MM.1S (cell line): ENCODE measurements around the gene NCOR2.

Source experiments
- DNase-seq: peaks from one replicate; pipeline ENCODE4 v3.0.0-alpha.2; 2015
- H2AFZ ChIP-seq: fragments of 300-600 bp; sonication (generic); 2 replicates; pipeline ENCODE4 v1.6.0; 2016; ENCODE audit warnings: antibody characterized with exemption, low read length
- H3F3A ChIP-seq: fragments of 300-600 bp; sonication (generic); 2 replicates; pipeline ENCODE4 v1.6.1; 2016; ENCODE audit warnings: mild to moderate bottlenecking, antibody characterized with exemption, low read length, moderate library complexity, mixed read lengths; ENCODE audit not compliant: insufficient read depth
- H3K27ac ChIP-seq: fragments of 300-600 bp; sonication (generic); 2 replicates; pipeline ENCODE4 v1.5.1; 2016; ENCODE audit warnings: mild to moderate bottlenecking, low read length
- H3K27me3 ChIP-seq: fragments of 300-600 bp; sonication (generic); replicated peaks from 2 replicates; pipeline ENCODE4 v1.6.0; 2016; ENCODE audit warnings: low read length; ENCODE audit not compliant: insufficient read depth
- H3K36me3 ChIP-seq: fragments of 300-600 bp; sonication (generic); replicated peaks from 2 replicates; pipeline ENCODE4 v1.6.1; 2016; ENCODE audit warnings: mild to moderate bottlenecking, low read length, mixed read lengths; ENCODE audit not compliant: insufficient read depth
- H3K4me1 ChIP-seq: fragments of 300-600 bp; sonication (generic); 2 replicates; pipeline ENCODE4 v1.6.1; 2016; ENCODE audit warnings: low read length, mixed read lengths
- H3K4me2 ChIP-seq: fragments of 300-600 bp; sonication (generic); 2 replicates; pipeline ENCODE4 v1.6.0; 2016; ENCODE audit warnings: low read depth, low read length
- H3K4me3 ChIP-seq: fragments of 300-600 bp; sonication (generic); 2 replicates; pipeline ENCODE4 v1.5.1; 2016; ENCODE audit warnings: low read length, mixed read lengths
- H3K79me2 ChIP-seq: fragments of 300-600 bp; sonication (generic); 2 replicates; pipeline ENCODE4 v1.6.1; 2016; ENCODE audit warnings: mixed run types, low read length, mixed read lengths
- H3K9ac ChIP-seq: fragments of 300-600 bp; sonication (generic); 2 replicates; pipeline ENCODE4 v1.6.1; 2016; ENCODE audit warnings: low read length, mixed read lengths
- H3K9me2 ChIP-seq: fragments of 300-600 bp; sonication (generic); replicated peaks from 2 replicates; pipeline ENCODE4 v1.6.1; 2016; ENCODE audit warnings: mild to moderate bottlenecking, low read length, mixed read lengths; ENCODE audit not compliant: insufficient read depth
- H3K9me3 ChIP-seq: fragments of 300-600 bp; sonication (generic); replicated peaks from 2 replicates; pipeline ENCODE4 v1.6.1; 2016; ENCODE audit warnings: mild to moderate bottlenecking, low read length, mixed read lengths; ENCODE audit not compliant: insufficient read depth
- H4K20me1 ChIP-seq: fragments of 300-600 bp; sonication (generic); 2 replicates; pipeline ENCODE4 v1.6.1; 2016; ENCODE audit warnings: mild to moderate bottlenecking, low read length, moderate library complexity, mixed read lengths; ENCODE audit not compliant: insufficient read depth
- EZH2 ChIP-seq: fragments of 300-600 bp; sonication (generic); optimal IDR thresholded peaks from 2 replicates; pipeline ENCODE3; 2017; ENCODE audit warnings: low read depth, mild to moderate bottlenecking, antibody characterized with exemption, low read length, mixed read lengths
- EZH2phosphoT487 ChIP-seq: fragments of 300-600 bp; sonication (generic); IDR thresholded peaks from 2 replicates; pipeline ENCODE4 v1.6.1; 2018; ENCODE audit warnings: antibody characterized with exemption, low read length
- TF ChIP-seq, protein P1 (sequence below): fragments of 300-600 bp; sonication (generic); IDR thresholded peaks from 2 replicates; pipeline ENCODE4 v1.5.1; 2016; ENCODE audit warnings: antibody characterized with exemption, low read length, mixed read lengths

Gene NCOR2

DNA sequence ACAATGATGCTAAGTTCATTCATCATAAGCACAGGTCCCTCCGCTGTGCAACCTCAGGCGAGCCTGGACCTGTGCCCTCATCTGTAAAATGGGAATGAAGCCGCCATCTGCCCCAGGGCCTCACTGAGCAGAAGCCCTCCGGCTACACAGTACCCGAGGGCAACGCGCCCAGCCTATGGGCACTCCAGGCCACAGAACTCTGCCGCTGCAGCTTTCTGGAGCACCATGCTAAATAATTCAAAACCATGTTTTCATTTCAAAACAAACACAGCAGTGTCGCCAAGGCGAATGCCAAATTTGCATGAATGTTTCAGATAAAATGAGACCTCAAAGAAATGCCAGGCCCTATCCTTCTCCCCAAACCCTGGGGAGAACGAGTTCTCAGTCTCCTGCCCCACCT, 4.0 kb downstream of the NCOR2 start:
- Histone ChIP-seq H3K9ac (no peak overlapping the region), H3K36me3 (no peaks in the 10 kb centered on the region), H4K20me1 (peaks cover 6% of the 10 kb centered on the region; the same call in 1 of the 2 replicates), H3K4me1 (no peaks in the 10 kb centered on the region), H2AFZ (no peak overlapping the region), H3K9me2 (no peaks in the 10 kb centered on the region), H3K4me2 (no peak overlapping the region), H3K9me3 (no peaks in the 10 kb centered on the region), H3F3A (peaks cover 4% of the 10 kb centered on the region; the same call in 1 of the 2 replicates), H3K4me3 (no peak overlapping the region), H3K79me2 (peaks cover 85% of the 10 kb centered on the region), H3K27me3 (no peaks in the 10 kb centered on the region), H3K27ac (no peak overlapping the region)
- TF ChIP-seq, protein P1, sequence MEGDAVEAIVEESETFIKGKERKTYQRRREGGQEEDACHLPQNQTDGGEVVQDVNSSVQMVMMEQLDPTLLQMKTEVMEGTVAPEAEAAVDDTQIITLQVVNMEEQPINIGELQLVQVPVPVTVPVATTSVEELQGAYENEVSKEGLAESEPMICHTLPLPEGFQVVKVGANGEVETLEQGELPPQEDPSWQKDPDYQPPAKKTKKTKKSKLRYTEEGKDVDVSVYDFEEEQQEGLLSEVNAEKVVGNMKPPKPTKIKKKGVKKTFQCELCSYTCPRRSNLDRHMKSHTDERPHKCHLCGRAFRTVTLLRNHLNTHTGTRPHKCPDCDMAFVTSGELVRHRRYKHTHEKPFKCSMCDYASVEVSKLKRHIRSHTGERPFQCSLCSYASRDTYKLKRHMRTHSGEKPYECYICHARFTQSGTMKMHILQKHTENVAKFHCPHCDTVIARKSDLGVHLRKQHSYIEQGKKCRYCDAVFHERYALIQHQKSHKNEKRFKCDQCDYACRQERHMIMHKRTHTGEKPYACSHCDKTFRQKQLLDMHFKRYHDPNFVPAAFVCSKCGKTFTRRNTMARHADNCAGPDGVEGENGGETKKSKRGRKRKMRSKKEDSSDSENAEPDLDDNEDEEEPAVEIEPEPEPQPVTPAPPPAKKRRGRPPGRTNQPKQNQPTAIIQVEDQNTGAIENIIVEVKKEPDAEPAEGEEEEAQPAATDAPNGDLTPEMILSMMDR = no peak
- TF ChIP-seq EZH2phosphoT487 (no peak), EZH2 (no peak)
- no peak for DNase-seq

DNA sequence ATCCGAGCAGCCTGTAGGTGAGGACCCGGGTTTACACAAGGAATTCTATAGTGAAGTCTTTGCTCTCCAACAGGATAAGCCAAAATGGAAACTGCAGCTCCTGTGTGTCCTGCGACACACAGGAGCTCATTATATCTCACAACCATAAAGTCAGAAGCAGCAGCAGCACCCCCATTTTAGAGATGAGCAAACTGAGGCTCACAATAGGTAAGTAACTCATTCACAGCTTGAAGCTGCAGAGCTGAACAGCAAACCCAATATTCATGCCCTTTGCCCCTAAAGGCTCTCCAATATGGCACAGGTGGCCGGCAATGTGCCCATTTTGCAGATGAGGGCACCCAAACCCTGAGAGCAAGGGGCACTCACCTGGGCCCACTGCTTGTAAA, 4.6 kb downstream of the NCOR2 start:
- H3K4me3 ChIP-seq = no peak overlapping the region
- H2AFZ ChIP-seq = no peak overlapping the region
- peaks cover 6% of the 10 kb centered on the region; the same call in 1 of the 2 replicates for H4K20me1 ChIP-seq
- H3K27me3 ChIP-seq = no peaks in the 10 kb centered on the region
- no peak overlapping the region for H3K4me2 ChIP-seq
- H3K79me2 ChIP-seq = peaks cover 90% of the 10 kb centered on the region
- DNase-seq = no peak
- no peaks in the 10 kb centered on the region for H3K9me3 ChIP-seq
- no peaks in the 10 kb centered on the region for H3K36me3 ChIP-seq
- H3K27ac ChIP-seq = no peak overlapping the region
- no peaks in the 10 kb centered on the region for H3K9me2 ChIP-seq
- TF ChIP-seq EZH2phosphoT487 (no peak), EZH2 (no peak)
- TF ChIP-seq, protein P1 = no peak
- no peaks in the 10 kb centered on the region for H3K4me1 ChIP-seq
- H3F3A ChIP-seq = peaks cover under 1% of the 10 kb centered on the region; the same call in 1 of the 2 replicates
- no peak overlapping the region for H3K9ac ChIP-seq

DNA sequence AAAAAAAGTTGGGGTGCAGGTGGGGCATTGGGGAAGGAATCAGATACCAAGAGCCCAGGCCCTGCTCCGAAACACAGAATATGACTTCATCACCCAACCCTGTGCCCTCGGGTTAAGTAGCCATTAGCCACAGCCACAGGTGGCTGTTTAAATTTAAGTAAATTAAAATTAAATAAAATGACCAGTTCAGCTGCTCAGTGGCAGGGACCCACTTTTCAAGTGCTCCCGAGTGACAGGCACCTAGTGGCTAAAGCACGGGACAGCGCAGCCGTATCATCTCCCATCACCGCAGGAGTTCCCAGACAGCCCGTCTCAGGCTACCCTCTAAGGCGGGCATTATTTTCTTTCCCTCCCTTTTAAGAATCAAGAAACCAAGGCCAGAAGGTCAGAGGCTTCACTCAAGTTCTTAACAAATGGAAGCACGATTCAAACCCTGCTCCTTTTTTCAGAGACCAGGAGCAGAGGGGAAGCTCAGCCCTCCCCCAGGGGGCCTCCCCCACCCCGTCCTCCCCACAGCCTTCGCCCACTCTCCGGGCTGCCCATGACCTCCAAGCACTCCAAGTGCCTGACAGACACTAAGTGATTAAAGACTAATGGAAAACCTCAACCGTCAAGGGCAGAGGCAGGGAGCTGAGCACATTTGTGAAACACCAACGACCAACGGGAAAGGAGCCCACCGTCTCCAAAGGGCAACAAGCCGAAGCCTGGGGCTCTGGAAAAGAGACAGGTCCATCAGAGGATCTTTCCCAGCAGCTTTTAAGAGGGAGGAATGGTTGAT, 5.2 kb downstream of the NCOR2 start:
- Histone ChIP-seq H3K4me2 (no peak overlapping the region), H4K20me1 (peaks cover 6% of the 10 kb centered on the region; the same call in 1 of the 2 replicates)

More for the DNA sequence above, 5.2 kb downstream of the NCOR2 start:
- H3K36me3 ChIP-seq = no peaks in the 10 kb centered on the region
- no peak overlapping the region for H2AFZ ChIP-seq
- no peaks in the 10 kb centered on the region for H3K9me3 ChIP-seq
- H3K27ac ChIP-seq = no peak overlapping the region
- H3K4me3 ChIP-seq = no peak overlapping the region
- no peak for DNase-seq
- TF ChIP-seq EZH2phosphoT487 = no peak
- TF ChIP-seq EZH2 = no peak
- TF ChIP-seq, protein P1 = no peak
- peaks cover 96% of the 10 kb centered on the region for H3K79me2 ChIP-seq
- H3K9ac ChIP-seq = no peak overlapping the region
- no peaks in the 10 kb centered on the region for H3F3A ChIP-seq
- no peaks in the 10 kb centered on the region for H3K27me3 ChIP-seq
- H3K9me2 ChIP-seq = no peaks in the 10 kb centered on the region
- no peaks in the 10 kb centered on the region for H3K4me1 ChIP-seq
